HCT116 (cell line): ENCODE results near the gene ADK. TPM values are rescaled to one million over a fixed set of nuclear protein-coding genes. Genes with fewer than 3 reads are reported as not detected.

Experiments used
- ATAC-seq: fragments of 200-7000 bp; cut with Tn5 transposase; 2 replicates; pipeline ENCODE4 v1.9.1; 2020; ENCODE audit warnings: mild to moderate bottlenecking, moderate library complexity
- BruUV-seq: library from RNA; stranded (reverse); fragments of 400-500 nt; replicated peaks from 2 replicates; lab custom pipeline; 2021; lab: Mats Ljungman, UMichigan
- CTCF ChIA-PET: fragments of 300-600 bp; sonication (Branson Sonifier 250); formaldehyde crosslinking; loops from one replicate; lab custom pipeline; 2021; ENCODE audit warnings: antibody characterized with exemption; lab: Charles Lee
- POLR2A ChIA-PET: fragments of 300-600, 350-600 bp; sonication (Branson Sonifier 250); formaldehyde crosslinking; loops from one replicate; lab custom pipeline; 2021; ENCODE audit warnings: antibody characterized with exemption; lab: Charles Lee
- RAD21 ChIA-PET, 2 experiments: fragments of 300-600 bp; sonication (Branson Sonifier 250); formaldehyde crosslinking; loops; one replicate each; lab custom pipeline; 2023; ENCODE audit warnings: low total read pairs in 2 of 2; ENCODE audit not compliant: uncharacterized antibody in 2 of 2, unreplicated experiment in 2 of 2, low non-redundant PET in 1 of 2; lab: Charles Lee
- DNase-seq: peaks from one replicate; pipeline ENCODE4 v3.0.0-alpha.2; 2010; ENCODE audit warnings: low read depth, low spot score
- H2AFZ ChIP-seq: fragments of 200-600 bp; shearing (Covaris generic), sonication (generic); 2 replicates; pipeline ENCODE4 v1.6.1; 2017; ENCODE audit warnings: low read depth, mixed run types, mixed read lengths, antibody characterized with exemption, low read length; ENCODE audit not compliant: poor library complexity, severe bottlenecking
- H3K27ac ChIP-seq: 2 replicates; pipeline ENCODE4 v1.5.1; 2012; ENCODE audit warnings: low read depth, low read length
- H3K27me3 ChIP-seq: fragments of 200-600 bp; sonication (generic); 2 replicates; pipeline ENCODE4 v1.6.1; 2016; ENCODE audit warnings: mixed run types, low read length, mixed read lengths; ENCODE audit not compliant: insufficient read depth
- H3K36me3 ChIP-seq, 2 experiments: fragments of 200-500 bp in 1 of 2; fragments of 200-600 bp in 1 of 2; sonication (Bioruptor generic) in 1 of 2; sonication (generic) in 1 of 2; 2 replicates each; pipeline versions ENCODE4 v1.5.1 to v1.6.1; 2014 to 2016; ENCODE audit warnings: low read length in 2 of 2, inconsistent platforms in 1 of 2, mixed read lengths in 1 of 2, mixed run types in 1 of 2; ENCODE audit not compliant: insufficient read depth in 2 of 2, control insufficient read depth in 1 of 2
- H3K4me1 ChIP-seq, 2 experiments: fragments of 200-600 bp in 1 of 2; sonication (generic) in 1 of 2; 2 replicates each; pipeline versions ENCODE4 v1.5.1 to v1.6.1; 2012 to 2017; ENCODE audit warnings: low read length in 2 of 2, inconsistent platforms in 1 of 2, mild to moderate bottlenecking in 1 of 2, mixed read lengths in 1 of 2, mixed run types in 1 of 2, moderate library complexity in 1 of 2; ENCODE audit not compliant: insufficient read depth in 2 of 2, control insufficient read depth in 1 of 2
- H3K4me2 ChIP-seq: fragments of 200-600 bp; sonication (generic); 2 replicates; pipeline ENCODE4 v1.6.1; 2017; ENCODE audit warnings: mixed run types, low read length, mixed read lengths
- H3K4me3 ChIP-seq, 2 experiments: fragments of 200-600 bp in 1 of 2; sonication (generic) in 1 of 2; replicated peaks in 1 of 2; 2 replicates each; pipeline ENCODE4 v1.5.1; 2011 to 2016; ENCODE audit warnings: low read length in 2 of 2, control low read depth in 1 of 2, low read depth in 1 of 2, mild to moderate bottlenecking in 1 of 2, mixed read lengths in 1 of 2, mixed run types in 1 of 2
- H3K79me2 ChIP-seq: fragments of 200-600 bp; sonication (generic); 2 replicates; pipeline ENCODE4 v1.6.1; 2017; ENCODE audit warnings: mild to moderate bottlenecking, mixed run types, low read length, moderate library complexity, mixed read lengths; ENCODE audit not compliant: insufficient read depth
- H3K9ac ChIP-seq: fragments of 200-600 bp; sonication (generic); 2 replicates; pipeline ENCODE4 v1.6.1; 2016; ENCODE audit warnings: low read length, mixed read lengths
- H3K9me2 ChIP-seq: fragments of 200-600 bp; sonication (generic), shearing (Covaris generic); 2 replicates; pipeline ENCODE4 v1.6.1; 2017; ENCODE audit warnings: mixed run types, mild to moderate bottlenecking, moderate library complexity; ENCODE audit not compliant: insufficient read depth
- H3K9me3 ChIP-seq, 2 experiments: fragments of 200-500 bp in 1 of 2; fragments of 200-600 bp in 1 of 2; sonication (Bioruptor generic) in 1 of 2; sonication (generic) in 1 of 2; 2 replicates each; pipeline ENCODE4 v1.6.1; 2014 to 2017; ENCODE audit warnings: low read length in 2 of 2, mixed read lengths in 2 of 2, inconsistent platforms in 1 of 2, low read depth in 1 of 2, mild to moderate bottlenecking in 1 of 2, mixed run types in 1 of 2, moderate library complexity in 1 of 2; ENCODE audit not compliant: control insufficient read depth in 1 of 2, insufficient read depth in 1 of 2
- H4K20me1 ChIP-seq: fragments of 200-600 bp; sonication (generic), shearing (Covaris generic); 2 replicates; pipeline ENCODE4 v1.6.1; 2017; ENCODE audit warnings: mixed run types, mild to moderate bottlenecking, moderate library complexity; ENCODE audit not compliant: insufficient read depth
- CTCF ChIP-seq, 3 experiments: fragments of 200-600 bp in 1 of 3; sonication (generic) in 1 of 3; IDR thresholded peaks in 2 of 3; conservative IDR thresholded peaks in 1 of 3; 2 replicates each; pipeline ENCODE4 v1.5.1; 2012 to 2017; ENCODE audit warnings: low read depth in 2 of 3, low read length in 2 of 3, antibody characterized with exemption in 1 of 3, borderline replicate concordance in 1 of 3, control low read depth in 1 of 3, mild to moderate bottlenecking in 1 of 3, mixed read lengths in 1 of 3, mixed run types in 1 of 3, moderate library complexity in 1 of 3; ENCODE audit not compliant: insufficient read depth in 1 of 3
- EGR1 ChIP-seq: IDR thresholded peaks from 2 replicates; pipeline ENCODE4 v1.6.1; 2012; ENCODE audit warnings: low read depth
- JUND ChIP-seq: IDR thresholded peaks from 2 replicates; pipeline ENCODE4 v1.6.1; 2012
- MAX ChIP-seq: IDR thresholded peaks from 2 replicates; pipeline ENCODE4 v1.6.1; 2012
- POLR2A ChIP-seq: IDR thresholded peaks from 2 replicates; pipeline ENCODE4 v1.7.0; 2011; ENCODE audit warnings: borderline replicate concordance; ENCODE audit not compliant: insufficient read depth, insufficient read length; ENCODE audit errors: extremely low read depth
- RAD21 ChIP-seq: IDR thresholded peaks from 2 replicates; pipeline ENCODE4 v1.6.1; 2012; ENCODE audit warnings: low read depth, mild to moderate bottlenecking
- SRF ChIP-seq: IDR thresholded peaks from 2 replicates; pipeline ENCODE4 v1.6.1; 2012; ENCODE audit warnings: low read depth
- TCF7L2 ChIP-seq: IDR thresholded peaks from 2 replicates; pipeline ENCODE4 v1.7.0; 2011; ENCODE audit warnings: borderline replicate concordance, inconsistent platforms; ENCODE audit not compliant: insufficient read depth, insufficient read length; ENCODE audit errors: extremely low read depth
- ZFX ChIP-seq: fragments of 450-650 bp; IDR thresholded peaks from 2 replicates; pipeline ENCODE4 v1.6.1; 2017
- intact Hi-C: fragments of 100-400 bp; cut with micrococcal nuclease; formaldehyde crosslinking; loops from 2 replicates; pipeline ENCODE4 v1.10.0; 2022
- total RNA-seq: library from RNA; stranded (reverse); gene quantifications from one replicate; pipeline ENCODE4 v1.2.1, GENCODE V29; 2021; ENCODE audit not compliant: unreplicated experiment

The ADK gene
- total RNA-seq, 1 experiment from 2014 or later, result 55.0 TPM

- Histone ChIP-seq H3K27me3 (no peaks in the 10 kb centered on the region), H3K79me2 (no peaks in the 10 kb centered on the region), H3K4me2 (no peak overlapping the region), H4K20me1 (no peaks in the 10 kb centered on the region), H3K4me1 (no peaks in the 10 kb centered on the region), H3K36me3 (no peaks in the 10 kb centered on the region), H3K9me3 (no peaks in the 10 kb centered on the region), H3K9me2 (no peaks in the 10 kb centered on the region), H3K27ac (no peak overlapping the region), H2AFZ (no peak overlapping the region), H3K9ac (no peak overlapping the region), H3K4me3 (no peak overlapping the region)
- RAD21 ChIA-PET, result no interaction called here
- CTCF ChIA-PET, result no interaction called here
- DNase-seq (no peak), ATAC-seq (no peak)
- no TSS peak for BruUV-seq
- POLR2A ChIA-PET, result no interaction called here
- intact Hi-C loops, result no loop called here
- no peak for TF ChIP-seq EGR1
- TF ChIP-seq SRF, result no peak
- TF ChIP-seq ZFX, result no peak
- TF ChIP-seq TCF7L2, result no peak
- no peak for TF ChIP-seq RAD21
- TF ChIP-seq CTCF (IDR thresholded peaks at IDR 0.05 in 2 of 3, conservative IDR thresholded peaks at IDR 0.05 in 1 of 3; ENCODE audit: borderline replicate concordance in 1 of 3, insufficient read depth in 1 of 3, low read depth in 2 of 3, low read length in 2 of 3), result no peak
- TF ChIP-seq MAX, result no peak
- TF ChIP-seq JUND, result no peak
- TF ChIP-seq POLR2A, result no peak
Measured at GRCh38 chr10:74672430-74673165, 521.6 kb downstream of the ADK start.
